GM12874 (cell line): ENCODE data around the gene S100A11.

Experiments
- CTCF ChIP-seq: IDR thresholded peaks from 2 replicates; pipeline ENCODE4 v1.5.1; 2011; ENCODE audit warnings: low read depth, mild to moderate bottlenecking, control low read depth, low read length, moderate library complexity; ENCODE audit not compliant: insufficient read depth

S100A11 gene

GRCh38 chr1:152009691-152010090, 27.1 kb downstream of the S100A11 start:
- TF ChIP-seq CTCF, result no peak

GRCh38 chr1:152007047-152007446, 29.8 kb downstream of the S100A11 start:
- no peak for TF ChIP-seq CTCF

GRCh38 chr1:152005360-152005912, 31.4 kb downstream of the S100A11 start:
- no peak for TF ChIP-seq CTCF

- 0 out of 2 replicates have a peak, but pooled peaks have one; percentile 2 for TF ChIP-seq CTCF
Observed at GRCh38 chr1:152003846-152004442, 32.9 kb downstream of the S100A11 start.

GRCh38 chr1:152002960-152003359, 33.8 kb downstream of the S100A11 start:
- TF ChIP-seq CTCF, result no peak

GRCh38 chr1:152001631-152002584, 34.9 kb downstream of the S100A11 start:
- TF ChIP-seq CTCF, result peak; percentile 87

GRCh38 chr1:152000964-152001630, 35.7 kb downstream of the S100A11 start:
- TF ChIP-seq CTCF, result no peak
